ENCODE results near the gene TBC1D7.

GRCh38 chr6:13277231-13277630, 51.1 kb downstream of the TBC1D7 start:
- TF ChIP-seq, protein P1, sequence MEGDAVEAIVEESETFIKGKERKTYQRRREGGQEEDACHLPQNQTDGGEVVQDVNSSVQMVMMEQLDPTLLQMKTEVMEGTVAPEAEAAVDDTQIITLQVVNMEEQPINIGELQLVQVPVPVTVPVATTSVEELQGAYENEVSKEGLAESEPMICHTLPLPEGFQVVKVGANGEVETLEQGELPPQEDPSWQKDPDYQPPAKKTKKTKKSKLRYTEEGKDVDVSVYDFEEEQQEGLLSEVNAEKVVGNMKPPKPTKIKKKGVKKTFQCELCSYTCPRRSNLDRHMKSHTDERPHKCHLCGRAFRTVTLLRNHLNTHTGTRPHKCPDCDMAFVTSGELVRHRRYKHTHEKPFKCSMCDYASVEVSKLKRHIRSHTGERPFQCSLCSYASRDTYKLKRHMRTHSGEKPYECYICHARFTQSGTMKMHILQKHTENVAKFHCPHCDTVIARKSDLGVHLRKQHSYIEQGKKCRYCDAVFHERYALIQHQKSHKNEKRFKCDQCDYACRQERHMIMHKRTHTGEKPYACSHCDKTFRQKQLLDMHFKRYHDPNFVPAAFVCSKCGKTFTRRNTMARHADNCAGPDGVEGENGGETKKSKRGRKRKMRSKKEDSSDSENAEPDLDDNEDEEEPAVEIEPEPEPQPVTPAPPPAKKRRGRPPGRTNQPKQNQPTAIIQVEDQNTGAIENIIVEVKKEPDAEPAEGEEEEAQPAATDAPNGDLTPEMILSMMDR (IDR thresholded peaks at IDR 0.05 in 8 of 11, conservative IDR thresholded peaks at IDR 0.05 in 3 of 11), result no peak
- TF ChIP-seq POLR2A (IDR thresholded peaks at IDR 0.05) (no peak), POLR2AphosphoS5 (IDR thresholded peaks at IDR 0.05) (no peak)
